IMR-90 (cell line): Measurements from ENCODE around the gene CCDC107. TPM values are rescaled to one million over a fixed set of nuclear protein-coding genes. Genes with fewer than 3 reads are reported as not detected.
A peak's percentile ranks its signal among the peaks of the same experiment; 100 is the strongest.

ENCODE experiments used
- ATAC-seq: fragments of 200-7000 bp; cut with Tn5 transposase; 2 replicates; pipeline ENCODE4 v1.9.1; 2020; ENCODE audit warnings: low read depth, mild to moderate bottlenecking, moderate library complexity
- BruUV-seq: library from RNA; stranded (reverse); fragments of 400-500 nt; replicated peaks from 2 replicates; lab custom pipeline; 2021; lab: Mats Ljungman, UMichigan
- CTCF ChIA-PET: fragments of 300-600 bp; formaldehyde crosslinking; extraction: SDS; loops from one replicate; lab custom pipeline; 2021; ENCODE audit warnings: antibody characterized with exemption; lab: Yijun Ruan, JAX
- POLR2A ChIA-PET: fragments of 300-600 bp; sonication (Branson Sonifier 250); formaldehyde crosslinking; loops from one replicate; lab custom pipeline; 2022; ENCODE audit warnings: antibody characterized with exemption; ENCODE audit not compliant: unreplicated experiment; lab: Charles Lee
- DNase-seq: peaks from one replicate; pipeline ENCODE4 v3.0.0; 2013
- H2AFZ ChIP-seq: replicated peaks from 2 replicates; pipeline ENCODE3; 2013; ENCODE audit warnings: low read length, mild to moderate bottlenecking; ENCODE audit not compliant: poor library complexity
- H2AK5ac ChIP-seq: 2 replicates; pipeline ENCODE4 v1.6.1; 2013; ENCODE audit warnings: low read depth, low read length, inconsistent platforms
- H2AK9ac ChIP-seq: replicated peaks from 2 replicates; pipeline ENCODE3; 2013; ENCODE audit warnings: mild to moderate bottlenecking, low read depth, low read length, moderate library complexity; ENCODE audit not compliant: poor library complexity
- H2BK120ac ChIP-seq: 2 replicates; pipeline ENCODE4 v1.6.1; 2013; ENCODE audit warnings: low read depth, low read length, inconsistent platforms
- H2BK15ac ChIP-seq: 3 replicates; pipeline ENCODE4 v1.6.1; 2013; ENCODE audit warnings: low read depth, low read length, inconsistent platforms
- H2BK20ac ChIP-seq: 2 replicates; pipeline ENCODE4 v1.6.1; 2013; ENCODE audit warnings: low read depth, mild to moderate bottlenecking, inconsistent platforms, low read length, moderate library complexity
- H2BK5ac ChIP-seq: 2 replicates; pipeline ENCODE4 v1.6.1; 2013; ENCODE audit warnings: mild to moderate bottlenecking, low read depth, low read length, inconsistent platforms; ENCODE audit not compliant: poor library complexity, severe bottlenecking
- H3K14ac ChIP-seq: replicated peaks from 2 replicates; pipeline ENCODE4 v1.6.1; 2013; ENCODE audit warnings: low read depth, low read length, inconsistent platforms
- H3K18ac ChIP-seq: 2 replicates; pipeline ENCODE4 v1.6.1; 2013; ENCODE audit warnings: low read depth, low read length, control low read depth
- H3K23ac ChIP-seq: 2 replicates; pipeline ENCODE4 v1.6.1; 2013; ENCODE audit warnings: low read depth, low read length, inconsistent platforms
- H3K27ac ChIP-seq: 2 replicates; pipeline ENCODE4 v1.5.1; 2013; ENCODE audit warnings: mild to moderate bottlenecking, control low read depth, low read length; ENCODE audit not compliant: insufficient read depth
- H3K27me3 ChIP-seq: 2 replicates; pipeline ENCODE4 v1.6.1; 2013; ENCODE audit warnings: low read length; ENCODE audit not compliant: control insufficient read depth, insufficient read depth
- H3K36me3 ChIP-seq: 2 replicates; pipeline ENCODE4 v1.6.1; 2013; ENCODE audit warnings: low read length, mixed read lengths; ENCODE audit not compliant: control insufficient read depth, insufficient read depth
- H3K4ac ChIP-seq: 2 replicates; pipeline ENCODE4 v1.6.1; 2013; ENCODE audit warnings: low read depth, low read length, inconsistent platforms
- H3K4me1 ChIP-seq: 2 replicates; pipeline ENCODE4 v1.6.1; 2013; ENCODE audit warnings: low read length, mixed read lengths; ENCODE audit not compliant: control insufficient read depth, insufficient read depth
- H3K4me2 ChIP-seq: 2 replicates; pipeline ENCODE4 v1.6.1; 2013; ENCODE audit warnings: low read depth, mild to moderate bottlenecking, control low read depth, low read length, moderate library complexity
- H3K4me3 ChIP-seq: 2 replicates; pipeline ENCODE4 v1.5.1; 2013; ENCODE audit warnings: low read depth, mild to moderate bottlenecking, control low read depth, low read length, moderate library complexity; ENCODE audit not compliant: insufficient read depth
- H3K56ac ChIP-seq: 2 replicates; pipeline ENCODE4 v1.6.1; 2013; ENCODE audit warnings: low read length, inconsistent platforms; ENCODE audit not compliant: insufficient read depth; ENCODE audit errors: extremely low read depth
- H3K79me1 ChIP-seq, 2 experiments: 2 replicates each; pipeline ENCODE4 v1.6.1; 2013; ENCODE audit warnings: low read length in 2 of 2, inconsistent platforms in 1 of 2, low read depth in 1 of 2
- H3K9ac ChIP-seq: 2 replicates; pipeline ENCODE4 v1.6.1; 2013; ENCODE audit warnings: low read depth, low read length, control low read depth
- H3K9me1 ChIP-seq: 2 replicates; pipeline ENCODE4 v1.6.1; 2013; ENCODE audit warnings: low read length, inconsistent platforms; ENCODE audit not compliant: insufficient read depth
- H3K9me3 ChIP-seq: 2 replicates; pipeline ENCODE4 v1.6.1; 2013; ENCODE audit warnings: low read length; ENCODE audit not compliant: control insufficient read depth, insufficient read depth
- H4K20me1 ChIP-seq: 2 replicates; pipeline ENCODE4 v1.6.1; 2013; ENCODE audit warnings: low read length, inconsistent platforms; ENCODE audit not compliant: insufficient read depth
- H4K5ac ChIP-seq: 2 replicates; pipeline ENCODE4 v1.6.1; 2013; ENCODE audit warnings: mild to moderate bottlenecking, low read depth, low read length, control low read depth
- H4K8ac ChIP-seq, 2 experiments: 2 replicates each; pipeline ENCODE4 v1.6.1; 2013; ENCODE audit warnings: low read depth in 2 of 2, low read length in 2 of 2, control low read depth in 1 of 2, inconsistent platforms in 1 of 2
- H4K91ac ChIP-seq: 2 replicates; pipeline ENCODE4 v1.6.1; 2013; ENCODE audit warnings: low read depth, low read length, inconsistent platforms; ENCODE audit not compliant: insufficient read depth
- BHLHE40 ChIP-seq: fragments of 150-350 bp; IDR thresholded peaks from 2 replicates; pipeline ENCODE4 v1.6.1; 2016; ENCODE audit warnings: mild to moderate bottlenecking, low read depth, low read length
- CTCF ChIP-seq: conservative IDR thresholded peaks from 2 replicates; pipeline ENCODE4 v1.5.1; 2012; ENCODE audit warnings: mild to moderate bottlenecking, low read depth, low read length, improper control_type of control experiment
- FOS ChIP-seq: fragments of 150-350 bp; IDR thresholded peaks from 2 replicates; pipeline ENCODE4 v1.6.1; 2016; ENCODE audit warnings: low read depth, low read length
- MAZ ChIP-seq: IDR thresholded peaks from 2 replicates; pipeline ENCODE4 v1.6.1; 2012; ENCODE audit warnings: low read depth, mild to moderate bottlenecking, low read length, improper control_type of control experiment, moderate library complexity, borderline replicate concordance
- NFE2L2 ChIP-seq: fragments of 150-350 bp; IDR thresholded peaks from 2 replicates; pipeline ENCODE4 v1.6.1; 2016; ENCODE audit warnings: low read depth, mild to moderate bottlenecking, low read length
- POLR2A ChIP-seq: IDR thresholded peaks from 2 replicates; pipeline ENCODE4 v1.6.1; 2012; ENCODE audit warnings: mild to moderate bottlenecking, low read depth, low read length
- RAD21 ChIP-seq: IDR thresholded peaks from 2 replicates; pipeline ENCODE4 v1.6.1; 2012; ENCODE audit warnings: low read length, improper control_type of control experiment
- RCOR1 ChIP-seq: IDR thresholded peaks from 2 replicates; pipeline ENCODE4 v1.6.1; 2012; ENCODE audit warnings: mild to moderate bottlenecking, low read length, improper control_type of control experiment; ENCODE audit not compliant: insufficient replicate concordance
- RFX5 ChIP-seq: IDR thresholded peaks from 2 replicates; pipeline ENCODE4 v1.8.0; 2012; ENCODE audit warnings: low read depth, mild to moderate bottlenecking, low read length, moderate library complexity
- WGBS, 2 experiments: methylation state at CpG; one replicate each; pipeline versions ENCODE4 v1.1.5 to v1.1.7; 2013; ENCODE audit warnings: missing lambda C conversion rate in 2 of 2; ENCODE audit not compliant: insufficient read length in 1 of 2; ENCODE audit errors: extremely low coverage in 2 of 2; 5-methylcytosine and 5-hydroxymethylcytosine counted together
- dilution Hi-C: fragments of 300-500 bp; cut with HindIII; formaldehyde crosslinking; loops from one replicate; pipeline ENCODE4 v1.14.3; 2018; ENCODE audit warnings: low sequenced_read_pairs; ENCODE audit not compliant: unreplicated experiment
- in situ Hi-C: fragments of 300-500 bp; cut with MboI; formaldehyde crosslinking; loops from 3 replicates; pipeline ENCODE4 v1.14.3; 2019; ENCODE audit warnings: low sequenced_read_pairs, inconsistent platforms, mixed read lengths
- intact Hi-C: fragments of 100-400 bp; cut with micrococcal nuclease; formaldehyde crosslinking; loops from 2 replicates; pipeline ENCODE4 v1.10.0; 2022
- polyA plus RNA-seq, 3 experiments: library from polyadenylated mRNA; depleted of rRNA; stranded (reverse); fragments of >200 nt; gene quantifications; 2 replicates each; pipeline ENCODE4 v1.2.3, GENCODE V29; 2012; ENCODE audit warnings: low replicate concordance in 1 of 3
- total RNA-seq: library from RNA; depleted of rRNA; stranded (reverse); fragments of >200 nt; gene quantifications from 2 replicates; pipeline ENCODE4 v1.2.3, GENCODE V29; 2012
- TF ChIP-seq, protein P1 (sequence below): fragments of 150-350 bp; IDR thresholded peaks from 2 replicates; pipeline ENCODE4 v1.6.1; 2017; ENCODE audit warnings: mild to moderate bottlenecking, antibody characterized with exemption, low read length, low read depth

Gene CCDC107
- total and polyA plus RNA-seq, 2 of the 4 experiments (the other 2 are of a cell fraction): 6.8 to 21.1 TPM

- peak overlapping the region; percentile 94 for H2AFZ ChIP-seq
- no peaks in the 10 kb centered on the region; the same call in 1 of the 2 replicates for H3K9me3 ChIP-seq
- peaks cover 68% of the 10 kb centered on the region for H3K27me3 ChIP-seq
- no peak overlapping the region for H2BK120ac ChIP-seq
- H3K56ac ChIP-seq: no peak overlapping the region
- no peak overlapping the region for H3K4me3 ChIP-seq
- DNase-seq (no peak), ATAC-seq (no peak)
- H2AK9ac ChIP-seq: no peak overlapping the region
- in situ Hi-C loops (no loop called here), dilution Hi-C loops (no loop called here), intact Hi-C loops (no loop called here)
- H3K9me1 ChIP-seq: no peaks in the 10 kb centered on the region
- TF ChIP-seq RAD21 (no peak), POLR2A (no peak), NFE2L2 (no peak), MAZ (no peak), CTCF (no peak), FOS (no peak), RCOR1 (no peak), RFX5 (no peak), BHLHE40 (no peak)
- TF ChIP-seq, protein P1, sequence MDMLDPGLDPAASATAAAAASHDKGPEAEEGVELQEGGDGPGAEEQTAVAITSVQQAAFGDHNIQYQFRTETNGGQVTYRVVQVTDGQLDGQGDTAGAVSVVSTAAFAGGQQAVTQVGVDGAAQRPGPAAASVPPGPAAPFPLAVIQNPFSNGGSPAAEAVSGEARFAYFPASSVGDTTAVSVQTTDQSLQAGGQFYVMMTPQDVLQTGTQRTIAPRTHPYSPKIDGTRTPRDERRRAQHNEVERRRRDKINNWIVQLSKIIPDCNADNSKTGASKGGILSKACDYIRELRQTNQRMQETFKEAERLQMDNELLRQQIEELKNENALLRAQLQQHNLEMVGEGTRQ: no peak
- no peaks in the 10 kb centered on the region for H3K4me1 ChIP-seq
- H2BK20ac ChIP-seq: no peak overlapping the region
- peak overlapping the region; percentile 84; the same call in 1 of the 2 replicates for H3K4me2 ChIP-seq
- H3K18ac ChIP-seq: no peak overlapping the region
- peak overlapping the region; percentile 49; the same call in 1 of the 2 replicates for H4K5ac ChIP-seq
- H3K4ac ChIP-seq: no peak overlapping the region
- POLR2A ChIA-PET: no interaction called here
- H3K79me1 ChIP-seq: no peaks in the 10 kb centered on the region
- no TSS peak for BruUV-seq
- no peak overlapping the region for H3K14ac ChIP-seq
- H4K20me1 ChIP-seq: no peaks in the 10 kb centered on the region
- CTCF ChIA-PET: no interaction called here
- no peak overlapping the region for H4K91ac ChIP-seq
- no peak overlapping the region for H2BK15ac ChIP-seq
- WGBS, 2 experiments: 77% methylated on average over 4 of the region's 8 CpGs; no CpG with 5 or more reads in 1 of the 2 experiments
- no peaks in the 10 kb centered on the region for H3K36me3 ChIP-seq
- no peak overlapping the region for H2BK5ac ChIP-seq
- H4K8ac ChIP-seq: peak overlapping the region; percentile 87 to 90; a peak in 2 of 4 replicates
- no peak overlapping the region for H3K23ac ChIP-seq
- H2AK5ac ChIP-seq: no peak overlapping the region
- H3K27ac ChIP-seq: no peak overlapping the region
- no peak overlapping the region for H3K9ac ChIP-seq
Observed at GRCh38 chr9:35617548-35617947, 40.5 kb upstream of the CCDC107 start.
